GM23338 (cell line): Measurements from ENCODE around the gene LRIF1.

Experiments
- EZH2 ChIP-seq: fragments of 200-600 bp; sonication (generic); IDR thresholded peaks from one replicate; pipeline ENCODE4 v1.8.0; 2017; ENCODE audit warnings: antibody characterized with exemption, mild to moderate bottlenecking, low read depth; ENCODE audit not compliant: unreplicated experiment
- TF ChIP-seq, protein P1 (sequence below), 2 experiments: fragments of 200-600 bp in 1 of 2; sonication (generic) in 1 of 2; conservative IDR thresholded peaks; 2 replicates each; pipeline versions ENCODE4 v1.5.1 to v1.6.1; 2016 to 2017; ENCODE audit warnings: antibody characterized with exemption in 2 of 2, low read depth in 2 of 2, mild to moderate bottlenecking in 2 of 2, moderate library complexity in 1 of 2

DNA sequence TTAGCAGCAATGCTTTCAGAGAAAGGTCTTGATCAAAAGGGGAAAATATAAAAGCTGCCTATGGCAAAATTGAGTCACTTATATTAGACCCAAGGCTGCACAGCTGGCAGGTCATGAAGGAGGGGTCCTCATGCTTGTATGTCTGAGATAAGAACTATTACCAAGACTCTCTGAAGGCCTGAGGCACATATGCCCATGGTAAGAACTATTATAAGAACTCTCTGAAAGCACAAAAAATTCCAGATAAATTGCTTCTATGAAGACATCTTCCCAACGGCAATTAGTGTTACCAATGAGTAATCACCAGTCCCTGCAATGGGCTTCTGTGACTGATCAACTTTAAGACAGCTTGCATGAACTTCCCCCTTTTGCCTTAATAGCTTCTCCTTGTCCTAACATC lies 42.8 kb upstream of the LRIF1 start:
- TF ChIP-seq EZH2 = no peak
- TF ChIP-seq, protein P1, sequence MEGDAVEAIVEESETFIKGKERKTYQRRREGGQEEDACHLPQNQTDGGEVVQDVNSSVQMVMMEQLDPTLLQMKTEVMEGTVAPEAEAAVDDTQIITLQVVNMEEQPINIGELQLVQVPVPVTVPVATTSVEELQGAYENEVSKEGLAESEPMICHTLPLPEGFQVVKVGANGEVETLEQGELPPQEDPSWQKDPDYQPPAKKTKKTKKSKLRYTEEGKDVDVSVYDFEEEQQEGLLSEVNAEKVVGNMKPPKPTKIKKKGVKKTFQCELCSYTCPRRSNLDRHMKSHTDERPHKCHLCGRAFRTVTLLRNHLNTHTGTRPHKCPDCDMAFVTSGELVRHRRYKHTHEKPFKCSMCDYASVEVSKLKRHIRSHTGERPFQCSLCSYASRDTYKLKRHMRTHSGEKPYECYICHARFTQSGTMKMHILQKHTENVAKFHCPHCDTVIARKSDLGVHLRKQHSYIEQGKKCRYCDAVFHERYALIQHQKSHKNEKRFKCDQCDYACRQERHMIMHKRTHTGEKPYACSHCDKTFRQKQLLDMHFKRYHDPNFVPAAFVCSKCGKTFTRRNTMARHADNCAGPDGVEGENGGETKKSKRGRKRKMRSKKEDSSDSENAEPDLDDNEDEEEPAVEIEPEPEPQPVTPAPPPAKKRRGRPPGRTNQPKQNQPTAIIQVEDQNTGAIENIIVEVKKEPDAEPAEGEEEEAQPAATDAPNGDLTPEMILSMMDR (conservative IDR thresholded peaks at IDR 0.05; ENCODE audit: low read depth in 2 of 2) = no peak
